GM12878 (cell line): ENCODE results near the gene SLCO2A1. TPM values are rescaled to one million over a fixed set of nuclear protein-coding genes. Genes with fewer than 3 reads are reported as not detected.

Experiments used
- ATAC-seq: fragments of 200-7000 bp; cut with Tn5 transposase; 3 replicates; pipeline ENCODE4 v1.9.1; 2020; ENCODE audit warnings: mild to moderate bottlenecking, moderate library complexity
- BruUV-seq: library from RNA; stranded (reverse); fragments of 400-500 nt; replicated peaks from 2 replicates; lab custom pipeline; 2021; lab: Mats Ljungman, UMichigan
- CTCF ChIA-PET: fragments of 300-600 bp; sonication (Branson Sonifier 250); formaldehyde crosslinking; extraction: SDS; loops from one replicate; lab custom pipeline; 2021; ENCODE audit warnings: inconsistent platforms; lab: Yijun Ruan, JAX
- POLR2A ChIA-PET: fragments of 350-600 bp; formaldehyde crosslinking; extraction: SDS; loops from one replicate; lab custom pipeline; 2021; ENCODE audit warnings: inconsistent platforms; lab: Charles Lee
- RAD21 ChIA-PET: fragments of 300-600 bp; sonication (Branson Sonifier 250); formaldehyde crosslinking; loops from one replicate; lab custom pipeline; 2023; ENCODE audit warnings: antibody characterized with exemption; ENCODE audit not compliant: unreplicated experiment; lab: Charles Lee
- SMC1A ChIA-PET: fragments of 300-600 bp; sonication (Branson Sonifier 250); formaldehyde crosslinking; loops from one replicate; lab custom pipeline; 2023; ENCODE audit not compliant: unreplicated experiment, uncharacterized antibody; lab: Charles Lee
- DNase-seq: peaks from one replicate; pipeline ENCODE4 v3.0.0-alpha.2; 2011; ENCODE audit warnings: low read depth, low spot score
- FAIRE-seq: peaks from 3 replicates; lab custom pipeline; 2011; peaks lifted over from hg19 to GRCh38; lab: Jason Lieb, UNC
- H2AFZ ChIP-seq: 2 replicates; pipeline ENCODE4 v1.6.0; 2011; ENCODE audit warnings: low read depth, low read length, control low read depth; ENCODE audit not compliant: control insufficient read depth
- H3K27ac ChIP-seq: 2 replicates; pipeline ENCODE4 v1.5.1; 2011; ENCODE audit warnings: control low read depth; ENCODE audit not compliant: control insufficient read depth, insufficient read depth
- H3K27me3 ChIP-seq, 2 experiments: replicated peaks in 1 of 2; 2 replicates each; pipeline versions ENCODE4 v1.6.0 to v1.6.1; 2011; ENCODE audit warnings: low read length in 1 of 2; ENCODE audit not compliant: control insufficient read depth in 2 of 2, insufficient read depth in 2 of 2
- H3K36me3 ChIP-seq, 2 experiments: 2 replicates each; pipeline ENCODE4 v1.5.1; 2011; ENCODE audit warnings: low read length in 1 of 2; ENCODE audit not compliant: control insufficient read depth in 2 of 2, insufficient read depth in 2 of 2
- H3K4me1 ChIP-seq: 2 replicates; pipeline ENCODE4 v1.6.1; 2011; ENCODE audit warnings: mild to moderate bottlenecking, low read length, moderate library complexity, mixed read lengths; ENCODE audit not compliant: control insufficient read depth, insufficient read depth
- H3K4me2 ChIP-seq: 2 replicates; pipeline ENCODE4 v1.6.0; 2011; ENCODE audit warnings: control low read depth; ENCODE audit not compliant: control insufficient read depth, insufficient read depth
- H3K4me3 ChIP-seq: fragments of 200-600 bp; sonication (generic); 2 replicates; pipeline ENCODE4 v1.5.1; 2016
- H3K79me2 ChIP-seq: 2 replicates; pipeline ENCODE4 v1.6.0; 2011; ENCODE audit warnings: low read length; ENCODE audit not compliant: control insufficient read depth, insufficient read depth
- H3K9ac ChIP-seq: 2 replicates; pipeline ENCODE4 v1.8.0; 2011; ENCODE audit warnings: low read length, control low read depth, mixed read lengths; ENCODE audit not compliant: control insufficient read depth, insufficient read depth
- H3K9me3 ChIP-seq: replicated peaks from 3 replicates; pipeline ENCODE4 v1.5.1; 2011; ENCODE audit warnings: mild to moderate bottlenecking, low read length; ENCODE audit not compliant: control insufficient read depth, insufficient read depth
- H4K20me1 ChIP-seq: 2 replicates; pipeline ENCODE4 v1.6.0; 2011; ENCODE audit not compliant: control insufficient read depth, insufficient read depth
- ATF2 ChIP-seq: IDR thresholded peaks from 2 replicates; pipeline ENCODE4 v1.6.1; 2012; ENCODE audit warnings: low read length, inconsistent platforms
- EGR1 ChIP-seq, 2 experiments: IDR thresholded peaks; 1 replicate in 1 of 2; 2 replicates in 1 of 2; pipeline ENCODE4 v1.6.1; 2011 to 2012; ENCODE audit warnings: low read depth in 2 of 2, low read length in 2 of 2, borderline replicate concordance in 1 of 2, mild to moderate bottlenecking in 1 of 2, moderate library complexity in 1 of 2
- EZH2 ChIP-seq: IDR thresholded peaks from 2 replicates; pipeline ENCODE4 v1.6.1; 2012; ENCODE audit warnings: low read depth, mild to moderate bottlenecking, control low read depth, inconsistent platforms, low read length, borderline replicate concordance; ENCODE audit not compliant: control insufficient read depth
- JUNB ChIP-seq: IDR thresholded peaks from 2 replicates; pipeline ENCODE4 v1.6.1; 2016; ENCODE audit warnings: antibody characterized with exemption, mild to moderate bottlenecking
- NFYA ChIP-seq: IDR thresholded peaks from 2 replicates; pipeline ENCODE4 v1.6.1; 2011; ENCODE audit warnings: low read depth, mild to moderate bottlenecking, low read length, improper control_type of control experiment, borderline replicate concordance
- SMAD1 ChIP-seq: fragments of 450-650 bp; IDR thresholded peaks from 2 replicates; pipeline ENCODE4 v1.6.1; 2018; ENCODE audit warnings: mild to moderate bottlenecking, low read depth; ENCODE audit not compliant: partially characterized antibody
- ZNF24 ChIP-seq: fragments of 450-650 bp; IDR thresholded peaks from 2 replicates; pipeline ENCODE4 v1.6.1; 2017; ENCODE audit warnings: antibody characterized with exemption, mild to moderate bottlenecking
- WGBS: methylation state at CpG from one replicate; pipeline ENCODE4 v1.1.6; 2016; ENCODE audit warnings: low lambda C conversion rate; ENCODE audit not compliant: insufficient replicate concordance, insufficient coverage; ENCODE audit errors: missing lambda C conversion rate; 5-methylcytosine and 5-hydroxymethylcytosine counted together
- in situ Hi-C: fragments of 300-500 bp; cut with MboI; formaldehyde crosslinking; loops from 9 replicates; pipeline ENCODE4 v1.14.3; 2018; ENCODE audit warnings: mixed read lengths
- intact Hi-C: fragments of 100-400 bp; cut with micrococcal nuclease; formaldehyde crosslinking; loops from one replicate; pipeline ENCODE4 v1.14.2; 2022; ENCODE audit not compliant: unreplicated experiment
- polyA plus RNA-seq, 11 experiments: library from polyadenylated mRNA; depleted of rRNA in 4 of 11; unstranded in 6 of 11; stranded (reverse) in 5 of 11; fragments of >200 nt; fragmentation: Nextera tagmentation in 4 of 11; fragmentation: Illumina TruSeq in 1 of 11; extraction: Ambion mirVana in 4 of 11; extraction: Trizol in 1 of 11; gene quantifications; 1 replicate in 1 of 11; 2 replicates in 10 of 11; pipeline versions ENCODE4 v1.2.1 to v1.2.3, GENCODE V29; 2011 to 2016; ENCODE audit warnings: inconsistent platforms in 2 of 11, missing spikeins in 2 of 11, low read depth in 1 of 11
- total RNA-seq, 4 experiments: library from RNA; depleted of rRNA in 3 of 4; stranded (reverse); fragments of >200 nt in 3 of 4; fragmentation: Illumina TruSeq in 1 of 4; extraction: Trizol in 1 of 4; gene quantifications; 2 replicates each; pipeline versions ENCODE4 v1.2.1 to v1.2.3, GENCODE V29; 2013 to 2021
- TF ChIP-seq, protein P1 (sequence below): IDR thresholded peaks from 2 replicates; pipeline ENCODE4 v1.6.1; 2011; ENCODE audit warnings: low read depth, low read length, improper control_type of control experiment, borderline replicate concordance
- TF ChIP-seq, protein P2 (sequence below): fragments of 450-650 bp; IDR thresholded peaks from 2 replicates; pipeline ENCODE4 v1.6.1; 2017; ENCODE audit warnings: mild to moderate bottlenecking, low read depth, inconsistent platforms; ENCODE audit not compliant: poor library complexity, severe bottlenecking
- TF ChIP-seq, protein P3 (sequence below): fragments of 450-650 bp; IDR thresholded peaks from 2 replicates; pipeline ENCODE4 v1.6.1; 2016; ENCODE audit warnings: mild to moderate bottlenecking

SLCO2A1 gene
- total and polyA plus RNA-seq, 10 of the 15 experiments (the other 5 are each of a cell fraction or from before 2014, with no cell fraction given), result 0.05 TPM; not detected in 9

DNA sequence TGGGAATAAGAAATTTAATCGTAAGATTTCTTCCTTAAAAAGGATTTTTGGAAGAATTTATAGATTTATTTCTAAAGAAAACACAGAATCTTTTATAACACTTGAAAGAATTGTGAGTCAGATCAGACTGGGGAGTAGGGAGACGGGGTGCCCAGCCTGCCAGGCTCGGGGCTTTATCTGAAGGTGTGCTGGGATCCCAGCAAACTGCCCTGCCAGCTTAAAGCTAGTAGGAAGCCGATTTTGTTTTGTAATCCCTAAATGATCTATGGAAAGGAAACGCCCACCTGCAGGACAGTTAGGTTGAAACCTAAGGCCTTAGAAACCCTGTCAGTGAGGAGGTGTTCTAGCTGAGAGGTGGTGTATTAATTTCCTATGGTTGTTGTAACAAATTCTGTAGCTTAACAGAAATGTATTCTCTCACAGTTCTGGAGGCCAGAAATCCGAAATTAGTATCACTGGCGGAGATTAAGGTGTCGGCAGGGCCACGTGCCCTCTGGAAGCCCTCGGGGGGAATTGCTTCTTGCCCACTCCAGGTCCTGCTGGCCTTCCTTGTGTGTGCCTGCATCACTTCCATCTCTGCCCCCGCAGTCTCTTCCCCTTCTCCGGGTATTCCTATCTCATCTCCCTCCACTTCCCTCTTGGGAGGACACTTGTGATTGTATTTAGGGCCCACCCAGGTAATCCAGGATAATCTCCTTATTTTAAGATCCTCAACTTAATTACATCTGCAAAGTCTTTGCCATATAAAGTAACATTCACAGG is 114.7 kb downstream of the SLCO2A1 start:
- TF ChIP-seq, protein P1, sequence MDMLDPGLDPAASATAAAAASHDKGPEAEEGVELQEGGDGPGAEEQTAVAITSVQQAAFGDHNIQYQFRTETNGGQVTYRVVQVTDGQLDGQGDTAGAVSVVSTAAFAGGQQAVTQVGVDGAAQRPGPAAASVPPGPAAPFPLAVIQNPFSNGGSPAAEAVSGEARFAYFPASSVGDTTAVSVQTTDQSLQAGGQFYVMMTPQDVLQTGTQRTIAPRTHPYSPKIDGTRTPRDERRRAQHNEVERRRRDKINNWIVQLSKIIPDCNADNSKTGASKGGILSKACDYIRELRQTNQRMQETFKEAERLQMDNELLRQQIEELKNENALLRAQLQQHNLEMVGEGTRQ, result no peak
- no peak for TF ChIP-seq ATF2
- TF ChIP-seq ZNF24, result no peak
- no peak for TF ChIP-seq EGR1 (IDR thresholded peaks at IDR 0.05; ENCODE audit: borderline replicate concordance in 1 of 2, low read depth in 2 of 2, low read length in 2 of 2)
- no peak for TF ChIP-seq NFYA
- TF ChIP-seq SMAD1, result no peak
- TF ChIP-seq JUNB, result no peak
- TF ChIP-seq EZH2, result no peak
- TF ChIP-seq, protein P2, sequence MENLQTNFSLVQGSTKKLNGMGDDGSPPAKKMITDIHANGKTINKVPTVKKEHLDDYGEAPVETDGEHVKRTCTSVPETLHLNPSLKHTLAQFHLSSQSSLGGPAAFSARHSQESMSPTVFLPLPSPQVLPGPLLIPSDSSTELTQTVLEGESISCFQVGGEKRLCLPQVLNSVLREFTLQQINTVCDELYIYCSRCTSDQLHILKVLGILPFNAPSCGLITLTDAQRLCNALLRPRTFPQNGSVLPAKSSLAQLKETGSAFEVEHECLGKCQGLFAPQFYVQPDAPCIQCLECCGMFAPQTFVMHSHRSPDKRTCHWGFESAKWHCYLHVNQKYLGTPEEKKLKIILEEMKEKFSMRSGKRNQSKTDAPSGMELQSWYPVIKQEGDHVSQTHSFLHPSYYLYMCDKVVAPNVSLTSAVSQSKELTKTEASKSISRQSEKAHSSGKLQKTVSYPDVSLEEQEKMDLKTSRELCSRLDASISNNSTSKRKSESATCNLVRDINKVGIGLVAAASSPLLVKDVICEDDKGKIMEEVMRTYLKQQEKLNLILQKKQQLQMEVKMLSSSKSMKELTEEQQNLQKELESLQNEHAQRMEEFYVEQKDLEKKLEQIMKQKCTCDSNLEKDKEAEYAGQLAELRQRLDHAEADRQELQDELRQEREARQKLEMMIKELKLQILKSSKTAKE, result no peak
- TF ChIP-seq, protein P3, sequence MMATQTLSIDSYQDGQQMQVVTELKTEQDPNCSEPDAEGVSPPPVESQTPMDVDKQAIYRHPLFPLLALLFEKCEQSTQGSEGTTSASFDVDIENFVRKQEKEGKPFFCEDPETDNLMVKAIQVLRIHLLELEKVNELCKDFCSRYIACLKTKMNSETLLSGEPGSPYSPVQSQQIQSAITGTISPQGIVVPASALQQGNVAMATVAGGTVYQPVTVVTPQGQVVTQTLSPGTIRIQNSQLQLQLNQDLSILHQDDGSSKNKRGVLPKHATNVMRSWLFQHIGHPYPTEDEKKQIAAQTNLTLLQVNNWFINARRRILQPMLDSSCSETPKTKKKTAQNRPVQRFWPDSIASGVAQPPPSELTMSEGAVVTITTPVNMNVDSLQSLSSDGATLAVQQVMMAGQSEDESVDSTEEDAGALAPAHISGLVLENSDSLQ, result no peak
- WGBS, result 27% methylated on average over 12 of the region's 12 CpGs
- Histone ChIP-seq H2AFZ (no peak overlapping the region), H3K27ac (no peak overlapping the region), H3K9ac (no peak overlapping the region), H3K4me1 (no peaks in the 10 kb centered on the region), H3K79me2 (no peaks in the 10 kb centered on the region), H3K27me3 (peaks cover 0 to 7% of the 10 kb centered on the region in 2 experiments; a peak in 1 of 4 replicates), H3K36me3 (no peaks in the 10 kb centered on the region), H3K4me2 (no peak overlapping the region), H4K20me1 (no peaks in the 10 kb centered on the region), H3K4me3 (no peak overlapping the region), H3K9me3 (no peaks in the 10 kb centered on the region)
- BruUV-seq, result no TSS peak
- intact Hi-C loops (no loop called here), in situ Hi-C loops (no loop called here)
- ChIA-PET CTCF (no interaction called here), RAD21 (no interaction called here), POLR2A (no interaction called here), SMC1A (no interaction called here)
- ATAC-seq, result no peak
- FAIRE-seq, result no peak
- DNase-seq, result no peak
